CD4-positive, alpha-beta memory T cell (primary cell): Measurements from ENCODE around the gene SDC1. TPM values are rescaled to one million over a fixed set of nuclear protein-coding genes. Genes with fewer than 3 reads are reported as not detected.

Source experiments
- CTCF ChIA-PET: fragments of 350-600 bp; sonication (Branson Sonifier 250); formaldehyde crosslinking; loops from one replicate; lab custom pipeline; 2021; ENCODE audit warnings: inconsistent platforms; ENCODE audit not compliant: partially characterized antibody; lab: Charles Lee
- POLR2A ChIA-PET: fragments of 350-600 bp; sonication (Branson Sonifier 250); formaldehyde crosslinking; loops from one replicate; lab custom pipeline; 2021; ENCODE audit not compliant: partially characterized antibody; lab: Charles Lee
- DNase-seq, 5 donors: peaks; one replicate each; pipeline versions ENCODE4 v3.0.0 to v3.0.0-alpha.2; 2020 to 2022; ENCODE audit warnings: mixed read lengths in 1 of 5
- H3K27ac ChIP-seq: one replicate; pipeline ENCODE4 v1.7.0; 2013; ENCODE audit warnings: low read depth, low read length
- H3K27me3 ChIP-seq: 2 replicates; pipeline ENCODE4 v1.7.0; 2013; ENCODE audit warnings: mild to moderate bottlenecking, low read length, moderate library complexity; ENCODE audit not compliant: insufficient read depth
- H3K36me3 ChIP-seq: 2 replicates; pipeline ENCODE4 v1.7.0; 2013; ENCODE audit warnings: mild to moderate bottlenecking, low read length, moderate library complexity; ENCODE audit not compliant: insufficient read depth
- H3K4me1 ChIP-seq: 2 replicates; pipeline ENCODE4 v1.7.0; 2013; ENCODE audit warnings: mild to moderate bottlenecking, low read length, moderate library complexity; ENCODE audit not compliant: insufficient read depth
- H3K4me3 ChIP-seq, 2 donors: one replicate each; pipeline ENCODE4 v1.7.0; 2013; ENCODE audit warnings: low read length in 2 of 2, mild to moderate bottlenecking in 1 of 2
- H3K9me3 ChIP-seq, 2 donors: one replicate each; pipeline ENCODE4 v1.7.0; 2013; ENCODE audit warnings: low read length in 2 of 2, control low read depth in 1 of 2; ENCODE audit not compliant: control insufficient read depth in 1 of 2
- H3K27ac Mint-ChIP-seq, 7 donors: one replicate each; pipeline ENCODE4 v1.8.0; 2020 to 2021; ENCODE audit warnings: mixed read lengths in 7 of 7, mild to moderate bottlenecking in 6 of 7, inconsistent platforms in 3 of 7, moderate library complexity in 3 of 7
- H3K27me3 Mint-ChIP-seq, 2 donors: one replicate each; pipeline ENCODE4 v1.8.0; 2020 to 2021; ENCODE audit warnings: mixed read lengths in 2 of 2
- H3K36me3 Mint-ChIP-seq, 2 donors: one replicate each; pipeline ENCODE4 v1.8.0; 2020 to 2021; ENCODE audit warnings: mixed read lengths in 2 of 2, inconsistent platforms in 1 of 2, mild to moderate bottlenecking in 1 of 2
- H3K4me1 Mint-ChIP-seq, 4 donors: one replicate each; pipeline ENCODE4 v1.8.0; 2020 to 2021; ENCODE audit warnings: mixed read lengths in 4 of 4, mild to moderate bottlenecking in 1 of 4
- H3K4me3 Mint-ChIP-seq, 8 donors: one replicate each; pipeline ENCODE4 v1.8.0; 2020 to 2021; ENCODE audit warnings: mixed read lengths in 8 of 8, mild to moderate bottlenecking in 7 of 8, moderate library complexity in 6 of 8, inconsistent platforms in 3 of 8
- H3K9me3 Mint-ChIP-seq, 8 donors: one replicate each; pipeline ENCODE4 v1.8.0; 2020 to 2021; ENCODE audit warnings: mixed read lengths in 8 of 8, mild to moderate bottlenecking in 5 of 8, inconsistent platforms in 3 of 8, moderate library complexity in 1 of 8
- intact Hi-C: fragments of 100-400 bp; cut with micrococcal nuclease; formaldehyde crosslinking; loops from one replicate; pipeline ENCODE4 v1.15.1; 2023
- polyA plus RNA-seq, 2 donors: library from polyadenylated mRNA; unstranded; fragments of 300-500 nt; fragmentation: Illumina TruSeq; gene quantifications; one replicate each; pipeline ENCODE4 v1.2.3, GENCODE V29; 2021
- total RNA-seq, 2 experiments: library from RNA; stranded (reverse); gene quantifications; one replicate each; pipeline ENCODE4 v1.2.3, GENCODE V29; 2021

The SDC1 gene
- total and polyA plus RNA-seq, 4 experiments from 2014 or later = 0.09 TPM; not detected in 3

DNA sequence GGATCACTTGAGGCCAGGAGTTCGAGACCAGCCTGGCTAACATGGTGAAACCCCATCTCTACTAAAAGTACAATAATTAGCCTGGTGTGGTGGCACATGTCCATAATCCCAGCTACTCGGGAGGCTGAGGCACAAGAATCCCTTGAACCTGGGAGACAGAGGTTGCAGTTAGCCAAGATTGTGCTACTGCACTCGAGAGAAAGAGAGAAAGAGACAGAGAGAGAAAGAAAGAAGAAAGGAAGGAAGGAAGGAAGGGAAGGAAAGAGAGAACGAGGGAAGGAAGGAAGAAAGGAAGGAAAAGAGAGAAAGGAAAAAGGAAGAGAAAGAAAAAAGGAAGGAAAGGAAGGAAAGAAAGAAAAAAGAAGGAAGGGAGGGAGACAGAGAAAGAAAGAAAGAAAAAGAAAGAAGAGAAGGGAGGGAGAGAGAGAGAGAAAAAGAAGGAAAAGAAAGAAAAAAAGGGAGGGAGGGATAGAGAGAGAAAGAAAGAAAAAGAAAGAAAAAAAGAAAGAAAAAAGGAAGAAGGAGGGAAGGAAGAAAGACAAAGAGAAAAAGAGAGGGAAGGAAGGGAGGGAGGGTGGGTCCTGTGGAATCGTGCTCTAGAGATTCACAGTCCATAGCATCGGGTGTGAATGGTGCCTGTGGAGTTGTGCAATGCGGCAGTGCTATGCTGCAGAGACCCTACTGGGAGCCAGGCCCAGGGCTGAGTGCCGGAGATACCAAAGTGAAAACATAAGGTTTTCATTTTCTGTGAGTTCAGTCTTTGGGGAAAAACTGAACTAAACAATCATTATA, 4.6 kb upstream of the SDC1 start:
- intact Hi-C loops = no loop called here
- peaks cover 6% of the 10 kb centered on the region for H3K27me3 ChIP-seq
- H3K27ac ChIP-seq = no peak overlapping the region
- no peak overlapping the region for H3K4me3 ChIP-seq
- H3K9me3 Mint-ChIP-seq = peaks cover 0 to 2% (median 0%) of the 10 kb centered on the region in 8 donors
- peaks cover 28 to 34% of the 10 kb centered on the region in 2 donors for H3K27me3 Mint-ChIP-seq
- no peak overlapping the region for H3K4me3 Mint-ChIP-seq
- H3K27ac Mint-ChIP-seq = no peak overlapping the region
- no peaks in the 10 kb centered on the region for H3K36me3 Mint-ChIP-seq
- H3K4me1 Mint-ChIP-seq = peaks cover 0 to 4% (median 1%) of the 10 kb centered on the region in 4 donors
- ChIA-PET POLR2A (no interaction called here), CTCF (no interaction called here)
- DNase-seq = no peak
- H3K36me3 ChIP-seq = no peaks in the 10 kb centered on the region
- H3K4me1 ChIP-seq = no peaks in the 10 kb centered on the region
- H3K9me3 ChIP-seq = no peaks in the 10 kb centered on the region

DNA sequence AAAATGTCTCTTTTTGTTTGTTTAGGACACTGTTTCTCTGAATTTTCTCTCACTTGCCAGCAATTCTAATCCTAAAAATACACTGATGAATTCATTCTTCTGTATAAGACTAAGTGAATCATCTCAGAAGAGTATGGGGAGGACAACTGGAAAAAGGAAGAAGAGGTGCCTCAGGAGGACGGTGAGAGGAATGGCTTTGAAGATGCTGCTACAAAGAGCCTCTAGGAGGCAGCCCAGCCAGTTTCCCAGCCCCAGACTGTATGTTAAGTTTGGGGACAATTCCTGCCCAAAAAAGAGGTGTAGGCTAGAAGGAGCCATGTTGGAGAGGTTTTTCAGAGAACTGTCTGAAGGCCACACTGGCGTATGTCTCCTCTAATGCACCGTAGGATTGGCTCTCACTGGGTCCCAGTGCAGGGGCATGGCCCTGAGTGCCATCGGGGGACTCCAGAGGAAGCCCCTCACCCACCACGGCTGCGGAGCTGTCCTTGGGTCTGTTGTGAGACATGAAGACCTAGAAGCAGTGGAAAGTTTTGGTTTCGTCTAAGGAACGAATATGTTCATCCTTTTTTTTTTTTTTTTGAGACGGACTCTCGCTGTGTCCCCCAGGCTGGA, 3.1 kb upstream of the SDC1 start:
- Histone ChIP-seq H3K9me3 (no peaks in the 10 kb centered on the region), H3K27ac (no peak overlapping the region), H3K27me3 (peaks cover 7% of the 10 kb centered on the region), H3K4me1 (peaks cover 7% of the 10 kb centered on the region), H3K4me3 (no peak overlapping the region), H3K36me3 (no peaks in the 10 kb centered on the region)
- Mint-ChIP-seq H3K4me1 (peaks cover 0 to 4% (median 1%) of the 10 kb centered on the region in 4 donors), H3K36me3 (no peaks in the 10 kb centered on the region), H3K9me3 (peaks cover 0 to 2% (median 0%) of the 10 kb centered on the region in 8 donors), H3K4me3 (peak overlapping the region in 2 of 8 donors; percentile 12 to 21), H3K27me3 (peaks cover 30 to 32% of the 10 kb centered on the region in 2 donors), H3K27ac (no peak overlapping the region)
- intact Hi-C loops = no loop called here
- DNase-seq = no peak
- CTCF ChIA-PET = no interaction called here
- POLR2A ChIA-PET = no interaction called here

DNA sequence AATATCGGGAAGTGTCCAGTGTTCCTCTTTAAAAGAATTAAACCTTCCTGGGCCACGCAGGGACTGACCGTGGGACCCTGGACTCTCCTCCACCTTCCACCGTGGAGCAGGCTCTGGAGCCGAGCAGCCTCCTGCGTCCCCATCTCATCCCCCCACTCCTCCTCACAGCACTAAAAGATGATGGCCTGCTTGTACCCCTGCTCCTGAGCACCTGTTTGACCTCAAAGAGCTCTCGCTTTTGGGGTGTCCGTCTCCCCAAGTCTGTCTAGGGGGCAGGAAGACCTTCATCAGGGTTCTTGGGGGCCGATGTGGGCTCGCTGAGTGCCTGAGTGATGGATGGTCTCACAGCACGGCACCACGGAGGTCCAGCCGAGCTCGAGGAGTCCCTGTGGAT, 1.2 kb upstream of the SDC1 start:
- peaks cover 20% of the 10 kb centered on the region for H3K27me3 ChIP-seq
- CTCF ChIA-PET = interaction anchor here (1.2 kb wide), 1 partner anchor 15 kb away, joined by 3 read pairs; no protein-coding TSS in a partner anchor
- peaks cover 2 to 6% (median 3%) of the 10 kb centered on the region in 4 donors for H3K4me1 Mint-ChIP-seq
- intact Hi-C loops = no loop called here
- no peak for DNase-seq
- no peaks in the 10 kb centered on the region for H3K36me3 ChIP-seq
- POLR2A ChIA-PET = no interaction called here
- peaks cover 7% of the 10 kb centered on the region for H3K4me1 ChIP-seq
- peaks cover 0 to 2% (median 0%) of the 10 kb centered on the region in 8 donors for H3K9me3 Mint-ChIP-seq
- peak overlapping the region in 5 of 8 donors; percentile 17 to 69 (median 55) for H3K4me3 Mint-ChIP-seq
- H3K27ac ChIP-seq = no peak overlapping the region
- no peak overlapping the region for H3K4me3 ChIP-seq
- peaks cover 39 to 40% of the 10 kb centered on the region in 2 donors for H3K27me3 Mint-ChIP-seq
- no peaks in the 10 kb centered on the region for H3K36me3 Mint-ChIP-seq
- H3K9me3 ChIP-seq = no peaks in the 10 kb centered on the region
- no peak overlapping the region for H3K27ac Mint-ChIP-seq

DNA sequence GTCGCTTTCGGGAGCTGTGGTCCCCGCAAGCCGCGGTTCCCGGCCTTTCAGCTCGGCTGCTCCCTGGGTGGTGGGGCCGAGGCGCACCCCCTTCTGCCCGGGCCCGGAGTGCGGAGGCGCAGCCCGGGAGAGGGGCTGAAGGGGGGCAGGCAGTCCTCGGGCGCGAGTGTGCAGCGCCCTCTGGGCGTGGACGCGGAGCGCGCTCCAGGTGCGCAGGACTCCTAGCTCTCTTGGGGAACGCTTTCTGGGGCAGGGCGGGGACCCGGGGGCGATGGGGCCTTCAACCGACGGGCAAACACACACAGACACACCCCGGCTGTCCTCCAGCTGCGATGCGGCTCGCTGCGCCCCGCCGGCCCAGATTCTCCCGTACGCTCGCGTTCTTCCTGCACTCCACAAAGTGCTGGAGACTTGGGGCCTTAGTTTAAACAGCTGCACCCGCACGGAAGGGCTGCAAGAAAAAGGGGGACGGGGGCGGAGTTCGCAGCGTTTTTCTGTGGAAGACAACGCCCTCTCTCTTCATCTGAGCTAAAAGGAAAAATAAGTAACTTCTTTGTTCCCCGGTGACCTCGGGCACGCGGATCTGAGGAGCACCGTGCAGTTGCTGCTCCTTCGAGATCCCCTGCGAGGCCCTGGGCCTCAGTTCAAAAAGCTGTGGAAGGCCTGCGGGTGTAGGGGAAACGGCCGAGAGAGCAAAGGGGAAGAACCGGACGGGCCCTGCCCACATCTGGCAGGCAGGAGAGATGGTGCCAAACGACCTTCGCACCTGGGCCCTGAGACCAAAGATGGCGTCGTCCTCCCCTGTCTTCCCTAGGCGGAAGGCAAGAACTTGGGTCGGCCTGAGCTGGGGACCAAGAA, 593 bp upstream of the SDC1 start:
- no peaks in the 10 kb centered on the region for H3K36me3 Mint-ChIP-seq
- Histone ChIP-seq H3K36me3 (no peaks in the 10 kb centered on the region), H3K4me1 (peaks cover 7% of the 10 kb centered on the region), H3K9me3 (no peaks in the 10 kb centered on the region), H3K4me3 (no peak overlapping the region), H3K27me3 (peaks cover 20% of the 10 kb centered on the region), H3K27ac (no peak overlapping the region)
- DNase-seq = no peak
- no peak overlapping the region for H3K27ac Mint-ChIP-seq
- intact Hi-C loops = no loop called here
- peaks cover 0 to 2% (median 0%) of the 10 kb centered on the region in 8 donors for H3K9me3 Mint-ChIP-seq
- H3K27me3 Mint-ChIP-seq = peaks cover 34 to 41% of the 10 kb centered on the region in 2 donors
- CTCF ChIA-PET = interaction anchor here (1.2 kb wide), 1 partner anchor 16 kb away, joined by 3 read pairs; no protein-coding TSS in a partner anchor
- peak overlapping the region in 7 of 8 donors; percentile 12 to 69 (median 52) for H3K4me3 Mint-ChIP-seq
- H3K4me1 Mint-ChIP-seq = peaks cover 2 to 6% (median 3%) of the 10 kb centered on the region in 4 donors
- POLR2A ChIA-PET = no interaction called here

DNA sequence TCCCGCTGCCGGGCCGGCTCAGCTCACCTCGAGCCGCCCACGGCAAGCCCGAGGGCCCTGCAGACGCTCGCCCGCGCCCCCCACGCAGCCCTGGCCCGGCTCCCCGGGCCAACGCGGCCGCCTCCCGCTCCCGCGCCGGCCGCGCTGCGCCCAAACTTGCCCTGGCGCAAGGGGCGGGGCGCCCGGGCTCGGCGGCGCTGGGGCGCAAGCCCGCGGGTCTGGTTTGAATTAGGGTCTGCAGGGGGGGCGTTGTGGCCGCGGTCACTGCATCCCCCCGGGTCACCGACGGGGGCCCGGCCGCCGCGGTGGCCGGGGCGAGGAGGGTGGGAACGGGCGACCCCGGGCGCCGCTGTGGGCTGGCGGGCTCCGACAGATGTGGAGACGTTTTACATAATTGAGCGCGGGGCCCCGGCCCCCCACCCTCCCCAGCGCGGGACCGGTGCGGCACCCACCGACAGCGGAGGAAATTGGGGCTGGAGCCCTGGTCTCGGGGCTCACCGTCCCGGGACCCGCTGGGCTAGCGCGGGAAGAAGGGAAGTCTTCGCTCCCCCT, 690 bp downstream of the SDC1 start:
- Histone ChIP-seq H3K9me3 (no peaks in the 10 kb centered on the region), H3K4me3 (no peak overlapping the region), H3K27ac (no peak overlapping the region), H3K4me1 (peaks cover 7% of the 10 kb centered on the region), H3K36me3 (no peaks in the 10 kb centered on the region), H3K27me3 (peaks cover 20% of the 10 kb centered on the region)
- ChIA-PET CTCF (no interaction called here), POLR2A (no interaction called here)
- H3K27me3 Mint-ChIP-seq = peaks cover 40 to 45% of the 10 kb centered on the region in 2 donors
- peaks cover 2 to 6% (median 3%) of the 10 kb centered on the region in 4 donors for H3K4me1 Mint-ChIP-seq
- DNase-seq = no peak
- peaks cover 0 to 2% (median 0%) of the 10 kb centered on the region in 8 donors for H3K9me3 Mint-ChIP-seq
- no peaks in the 10 kb centered on the region for H3K36me3 Mint-ChIP-seq
- H3K4me3 Mint-ChIP-seq = peak overlapping the region in 1 of 8 donors; percentile 15
- intact Hi-C loops = no loop called here
- no peak overlapping the region for H3K27ac Mint-ChIP-seq

DNA sequence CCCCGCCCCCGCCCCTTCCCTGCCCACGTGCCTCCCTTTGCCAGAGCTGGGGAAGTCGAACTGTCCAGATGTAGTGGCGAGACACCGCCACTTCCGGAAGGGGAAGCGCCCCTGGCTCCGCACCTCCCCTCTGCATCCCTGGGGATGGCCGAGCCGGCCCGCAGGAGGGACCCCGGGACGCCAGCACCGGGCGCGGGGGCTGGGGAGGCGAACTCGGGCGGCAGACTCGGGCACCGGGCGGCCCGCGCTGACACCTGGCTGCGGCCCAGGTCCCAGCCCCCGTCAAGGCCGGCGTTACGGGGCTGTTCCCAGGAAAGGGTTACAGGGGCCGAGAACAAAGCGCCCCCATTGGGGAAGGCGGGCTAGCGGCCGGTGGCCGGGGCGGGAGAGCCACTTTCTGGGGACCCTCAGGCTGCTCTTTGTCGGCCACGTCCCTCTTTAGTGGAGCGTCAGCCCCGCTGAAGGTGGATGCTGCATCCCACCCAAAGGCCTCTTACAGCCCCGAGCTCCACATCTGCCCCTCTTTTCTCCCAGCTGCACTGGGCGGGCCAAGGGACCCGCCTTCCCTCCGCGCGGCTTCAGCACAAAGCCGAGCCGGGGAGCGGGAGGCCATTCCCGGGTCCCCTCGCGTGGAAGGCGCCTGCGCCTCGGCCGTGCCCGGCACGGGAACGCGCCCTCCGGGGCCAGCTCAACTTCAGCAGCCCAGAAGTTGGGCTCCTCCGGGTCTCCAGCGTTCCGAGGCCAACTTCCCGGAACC, 1.3 kb downstream of the SDC1 start:
- H3K4me3 Mint-ChIP-seq = peak overlapping the region in 3 of 8 donors; percentile 31 to 77 (median 66)
- ChIA-PET CTCF (no interaction called here), POLR2A (no interaction called here)
- H3K4me1 Mint-ChIP-seq = peaks cover 2 to 6% (median 3%) of the 10 kb centered on the region in 4 donors
- Histone ChIP-seq H3K4me1 (peaks cover 7% of the 10 kb centered on the region), H3K27me3 (peaks cover 20% of the 10 kb centered on the region), H3K36me3 (no peaks in the 10 kb centered on the region), H3K9me3 (no peaks in the 10 kb centered on the region), H3K27ac (no peak overlapping the region), H3K4me3 (peak overlapping the region in 1 of 2 donors; percentile 9)
- no peak for DNase-seq
- H3K27ac Mint-ChIP-seq = no peak overlapping the region
- no peaks in the 10 kb centered on the region for H3K36me3 Mint-ChIP-seq
- peaks cover 0 to 3% (median 0%) of the 10 kb centered on the region in 8 donors for H3K9me3 Mint-ChIP-seq
- peaks cover 40 to 42% of the 10 kb centered on the region in 2 donors for H3K27me3 Mint-ChIP-seq
- intact Hi-C loops = no loop called here
